A549 (cell line): Measurements from ENCODE around the gene TCAP. TPM values are rescaled to one million over a fixed set of nuclear protein-coding genes. Genes with fewer than 3 reads are reported as not detected.

Source experiments
- ATAC-seq, 2 experiments: fragments of 200-7000 bp in 1 of 2; fragments of >200 bp in 1 of 2; cut with Nextera tagmentation in 1 of 2; cut with Tn5 transposase in 1 of 2; 3 replicates each; pipeline versions ENCODE4 v1.8.0 to v1.9.1; 2018 to 2020; ENCODE audit warnings: mild to moderate bottlenecking in 1 of 2, moderate library complexity in 1 of 2
- CTCF ChIA-PET: fragments of 300-600 bp; sonication (Branson Sonifier 250); formaldehyde crosslinking; extraction: SDS; loops from one replicate; lab custom pipeline; 2021; ENCODE audit warnings: antibody characterized with exemption, inconsistent platforms; lab: Yijun Ruan, JAX
- POLR2A ChIA-PET: fragments of 350-600 bp; formaldehyde crosslinking; extraction: SDS; loops from one replicate; lab custom pipeline; 2021; ENCODE audit warnings: antibody characterized with exemption, inconsistent platforms; lab: Yijun Ruan, JAX
- DNase-seq, 2 experiments: peaks; one replicate each; pipeline versions ENCODE4 v3.0.0 to v3.0.0-alpha.2; 2011 to 2016; ENCODE audit warnings: low read depth in 1 of 2, low spot score in 1 of 2
- FAIRE-seq: peaks from 2 replicates; lab custom pipeline; 2011; peaks lifted over from hg19 to GRCh38; lab: Jason Lieb, UNC
- H3K27ac ChIP-seq, 2 experiments: fragments of >200 bp; sonication (Bioruptor Twin); formaldehyde crosslinking; 3 replicates each; pipeline ENCODE4 v1.5.1; 2016 to 2017
- H3K4me1 ChIP-seq: fragments of >200 bp; sonication (Bioruptor Twin); formaldehyde crosslinking; 3 replicates; pipeline ENCODE4 v1.6.1; 2016
- H3K4me2 ChIP-seq: fragments of >200 bp; sonication (Bioruptor Twin); formaldehyde crosslinking; 3 replicates; pipeline ENCODE4 v1.6.1; 2016
- H3K4me3 ChIP-seq: fragments of >200 bp; sonication (Bioruptor Twin); formaldehyde crosslinking; 3 replicates; pipeline ENCODE4 v1.5.1; 2016
- H3K9me3 ChIP-seq: fragments of >200 bp; sonication (Bioruptor Twin); formaldehyde crosslinking; 3 replicates; pipeline ENCODE4 v1.6.1; 2016
- BCL3 ChIP-seq: fragments of >200 bp; sonication (Bioruptor Twin); formaldehyde crosslinking; IDR thresholded peaks from 3 replicates; pipeline ENCODE4 v1.6.1; 2016
- BHLHE40 ChIP-seq: IDR thresholded peaks from 2 replicates; pipeline ENCODE4 v1.6.1; 2012; ENCODE audit warnings: low read depth, low read length, inconsistent platforms
- CBX2 ChIP-seq: fragments of 200-600 bp; sonication (generic); IDR thresholded peaks from 2 replicates; pipeline ENCODE4 v1.6.1; 2016; ENCODE audit warnings: low read depth, mild to moderate bottlenecking, borderline replicate concordance
- CEBPB ChIP-seq, 2 experiments: fragments of >200 bp in 1 of 2; sonication (Bioruptor Twin) in 1 of 2; formaldehyde crosslinking in 1 of 2; IDR thresholded peaks; 2 replicates each; pipeline ENCODE4 v1.6.1; 2012 to 2016
- CHD2 ChIP-seq: fragments of 150-350 bp; IDR thresholded peaks from 2 replicates; pipeline ENCODE4 v1.6.1; 2014; ENCODE audit warnings: low read length; ENCODE audit not compliant: partially characterized antibody
- E2F6 ChIP-seq: IDR thresholded peaks from 2 replicates; pipeline ENCODE4 v1.6.1; 2012; ENCODE audit warnings: low read depth, borderline replicate concordance
- EHMT2 ChIP-seq: fragments of 200-600 bp; sonication (generic); IDR thresholded peaks from 2 replicates; pipeline ENCODE4 v1.6.1; 2016; ENCODE audit warnings: antibody characterized with exemption, low read depth, mild to moderate bottlenecking, moderate library complexity
- ELK1 ChIP-seq: fragments of 150-350 bp; IDR thresholded peaks from 2 replicates; pipeline ENCODE4 v1.6.1; 2014; ENCODE audit warnings: low read depth, mild to moderate bottlenecking, low read length
- GATA3 ChIP-seq: IDR thresholded peaks from 2 replicates; pipeline ENCODE4 v1.6.1; 2012; ENCODE audit warnings: borderline replicate concordance
- HES2 ChIP-seq: fragments of >200 bp; sonication (Bioruptor Twin); formaldehyde crosslinking; IDR thresholded peaks from 2 replicates; pipeline ENCODE4 v1.6.1; 2016
- HEYL ChIP-seq: fragments of 250-450 bp; sonication (Bioruptor Pico); IDR thresholded peaks from 2 replicates; pipeline ENCODE4 v1.8.0; 2021; ENCODE audit warnings: mild to moderate bottlenecking, moderate library complexity
- HMGXB4 ChIP-seq: fragments of 250-450 bp; sonication (Bioruptor Pico); IDR thresholded peaks from 2 replicates; pipeline ENCODE4 v1.5.0; 2021; ENCODE audit warnings: mild to moderate bottlenecking, moderate library complexity, borderline replicate concordance
- HOXA7 ChIP-seq: fragments of 250-450 bp; sonication (Bioruptor Pico); IDR thresholded peaks from 2 replicates; pipeline ENCODE4 v1.5.0; 2020; ENCODE audit warnings: mild to moderate bottlenecking, moderate library complexity
- HOXB13 ChIP-seq: fragments of 250-450 bp; sonication (Bioruptor Pico); IDR thresholded peaks from 2 replicates; pipeline ENCODE4 v1.5.0; 2020; ENCODE audit warnings: low read depth, mild to moderate bottlenecking, moderate library complexity
- HOXB5 ChIP-seq: fragments of 250-450 bp; sonication (Bioruptor Pico); IDR thresholded peaks from 2 replicates; pipeline ENCODE4 v1.5.0; 2020; ENCODE audit warnings: mild to moderate bottlenecking, moderate library complexity
- KDM1A ChIP-seq: fragments of 200-600 bp; sonication (generic); IDR thresholded peaks from 2 replicates; pipeline ENCODE4 v1.6.1; 2016; ENCODE audit warnings: low read depth, mild to moderate bottlenecking
- KDM5A ChIP-seq: fragments of 200-600 bp; sonication (generic); IDR thresholded peaks from 2 replicates; pipeline ENCODE4 v1.6.1; 2016; ENCODE audit warnings: antibody characterized with exemption, mild to moderate bottlenecking
- MAFK ChIP-seq: fragments of 450-650 bp; IDR thresholded peaks from 2 replicates; pipeline ENCODE4 v1.6.1; 2014; ENCODE audit not compliant: partially characterized antibody
- NFE2L2 ChIP-seq: fragments of 150-350 bp; conservative IDR thresholded peaks from 2 replicates; pipeline ENCODE4 v1.6.1; 2014; ENCODE audit warnings: low read length
- NPAS2 ChIP-seq: fragments of 250-450 bp; sonication (Bioruptor Pico); IDR thresholded peaks from 2 replicates; pipeline ENCODE4 v1.8.0; 2022; ENCODE audit warnings: mild to moderate bottlenecking, moderate library complexity, borderline replicate concordance
- NR3C1 ChIP-seq: fragments of >200 bp; sonication (Bioruptor Twin); formaldehyde crosslinking; IDR thresholded peaks from 3 replicates; pipeline ENCODE4 v1.6.1; 2017
- PHF8 ChIP-seq: fragments of 200-600 bp; sonication (generic); IDR thresholded peaks from 2 replicates; pipeline ENCODE4 v1.6.1; 2016; ENCODE audit warnings: low read depth, mild to moderate bottlenecking, antibody characterized with exemption, moderate library complexity, borderline replicate concordance
- POLR2AphosphoS2 ChIP-seq: conservative IDR thresholded peaks from 2 replicates; pipeline ENCODE4 v1.6.1; 2012; ENCODE audit warnings: low read length, improper control_type of control experiment, inconsistent platforms
- RCOR1 ChIP-seq: fragments of 150-350 bp; IDR thresholded peaks from 2 replicates; pipeline ENCODE4 v1.6.1; 2014; ENCODE audit warnings: antibody characterized with exemption, low read length, low read depth
- RFX5 ChIP-seq: fragments of 450-650 bp; IDR thresholded peaks from 2 replicates; pipeline ENCODE4 v1.7.1; 2014; ENCODE audit warnings: antibody characterized with exemption, mild to moderate bottlenecking, moderate library complexity
- SMC3 ChIP-seq: fragments of >200 bp; sonication (Bioruptor Twin); formaldehyde crosslinking; IDR thresholded peaks from 3 replicates; pipeline ENCODE4 v1.6.1; 2018; ENCODE audit warnings: inconsistent platforms
- SREBF2 ChIP-seq: fragments of 450-650 bp; IDR thresholded peaks from 2 replicates; pipeline ENCODE4 v1.6.1; 2014; ENCODE audit warnings: mild to moderate bottlenecking, moderate library complexity
- TFCP2L1 ChIP-seq: fragments of 250-450 bp; sonication (Bioruptor Pico); IDR thresholded peaks from 2 replicates; pipeline ENCODE4 v1.5.0; 2021; ENCODE audit warnings: mild to moderate bottlenecking
- TP53 ChIP-seq: fragments of 250-450 bp; sonication (Bioruptor Pico); IDR thresholded peaks from 2 replicates; pipeline ENCODE4 v1.5.0; 2021; ENCODE audit warnings: mild to moderate bottlenecking, moderate library complexity
- ZC3H11A ChIP-seq: fragments of 450-650 bp; IDR thresholded peaks from 2 replicates; pipeline ENCODE4 v1.6.1; 2014; ENCODE audit warnings: antibody characterized with exemption, mild to moderate bottlenecking
- ZSCAN20 ChIP-seq: fragments of 250-450 bp; sonication (Bioruptor Pico); IDR thresholded peaks from 2 replicates; pipeline ENCODE4 v1.8.0; 2022; ENCODE audit warnings: mild to moderate bottlenecking, moderate library complexity
- WGBS: methylation state at CpG from one replicate; pipeline ENCODE4 v1.1.6; 2017; ENCODE audit errors: missing lambda C conversion rate; 5-methylcytosine and 5-hydroxymethylcytosine counted together
- polyA plus RNA-seq, 4 experiments: library from polyadenylated mRNA; depleted of rRNA in 3 of 4; stranded (reverse); fragments of >200 nt; fragmentation: RNase III in 1 of 4; extraction: RNeasy Plus Mini Kit Qiagen cat#74134 plus additional on column Dnase treatment in 1 of 4; gene quantifications; 2 replicates in 3 of 4; 3 replicates in 1 of 4; pipeline ENCODE4 v1.2.3, GENCODE V29; 2011 to 2017
- TF ChIP-seq, protein P1 (sequence below): IDR thresholded peaks from 2 replicates; pipeline ENCODE4 v1.6.1; 2012
- TF ChIP-seq, protein P2 (sequence below): fragments of 250-450 bp; sonication (Bioruptor Pico); IDR thresholded peaks from 2 replicates; pipeline ENCODE4 v1.5.0; 2020; ENCODE audit warnings: low read depth, mild to moderate bottlenecking, moderate library complexity
- TF ChIP-seq, protein P3 (sequence below): IDR thresholded peaks from 2 replicates; pipeline ENCODE4 v1.6.1; 2012

Gene TCAP
- polyA plus RNA-seq, 2 of the 4 experiments (the other 2 are of a cell fraction) = 0.41 to 1.2 TPM

GRCh38 chr17:39617446-39618245, 47.5 kb upstream of the TCAP start:
- peak overlapping the region; percentile 89 to 92 for H3K27ac ChIP-seq
- FAIRE-seq = no peak
- no peaks in the 10 kb centered on the region for H3K9me3 ChIP-seq
- H3K4me2 ChIP-seq = peak overlapping the region; percentile 94
- H3K4me1 ChIP-seq = peaks cover 10% of the 10 kb centered on the region
- ATAC-seq = peak; percentile 8 to 44
- WGBS = under 1% methylated on average over 13 of the region's 79 CpGs
- DNase-seq = peak; percentile 79 to 80
- ChIA-PET POLR2A (interaction anchor here (0.5 kb wide), 1 partner anchor 112 kb away, joined by 6 read pairs; no protein-coding TSS in a partner anchor), CTCF (interaction anchor here (0.6 to 58.8 kb wide), 7 partner anchors 0 to 1037 kb away, joined by 3 to 1581 read pairs (median 533); partner anchors contain the start of genes ERBB2, NEUROD2, PGAP3 and PNMT)
- H3K4me3 ChIP-seq = peak overlapping the region; percentile 78
- TF ChIP-seq, protein P1, sequence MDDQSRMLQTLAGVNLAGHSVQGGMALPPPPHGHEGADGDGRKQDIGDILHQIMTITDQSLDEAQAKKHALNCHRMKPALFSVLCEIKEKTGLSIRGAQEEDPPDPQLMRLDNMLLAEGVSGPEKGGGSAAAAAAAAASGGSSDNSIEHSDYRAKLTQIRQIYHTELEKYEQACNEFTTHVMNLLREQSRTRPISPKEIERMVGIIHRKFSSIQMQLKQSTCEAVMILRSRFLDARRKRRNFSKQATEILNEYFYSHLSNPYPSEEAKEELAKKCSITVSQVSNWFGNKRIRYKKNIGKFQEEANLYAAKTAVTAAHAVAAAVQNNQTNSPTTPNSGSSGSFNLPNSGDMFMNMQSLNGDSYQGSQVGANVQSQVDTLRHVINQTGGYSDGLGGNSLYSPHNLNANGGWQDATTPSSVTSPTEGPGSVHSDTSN = no peak
- TF ChIP-seq ZSCAN20 (CRISPR knock-in tag) (no peak), NR3C1 (no peak), POLR2AphosphoS2 (no peak), E2F6 (0 out of 2 replicates have a peak, but pooled peaks have one; percentile 39), HEYL (CRISPR knock-in tag) (no peak), HOXA7 (CRISPR knock-in tag) (no peak), ELK1 (no peak), ZC3H11A (no peak), KDM1A (peak; percentile 87), HOXB13 (no peak), BCL3 (peak; percentile 52; the same call in 1 of the 3 replicates), EHMT2 (no peak), NPAS2 (CRISPR knock-in tag) (no peak), HOXB5 (CRISPR knock-in tag) (no peak), HES2 (no peak), TP53 (CRISPR knock-in tag) (0 out of 2 replicates have a peak, but pooled peaks have one; percentile 19), CHD2 (no peak), TFCP2L1 (CRISPR knock-in tag) (no peak), GATA3 (no peak), CEBPB (IDR thresholded peaks at IDR 0.05) (no peak), MAFK (no peak), NFE2L2 (no peak), PHF8 (no peak), BHLHE40 (peak; percentile 94), HMGXB4 (no peak), CBX2 (no peak), RFX5 (no peak), SMC3 (no peak), SREBF2 (no peak), RCOR1 (no peak), KDM5A (no peak)
- TF ChIP-seq, protein P2, sequence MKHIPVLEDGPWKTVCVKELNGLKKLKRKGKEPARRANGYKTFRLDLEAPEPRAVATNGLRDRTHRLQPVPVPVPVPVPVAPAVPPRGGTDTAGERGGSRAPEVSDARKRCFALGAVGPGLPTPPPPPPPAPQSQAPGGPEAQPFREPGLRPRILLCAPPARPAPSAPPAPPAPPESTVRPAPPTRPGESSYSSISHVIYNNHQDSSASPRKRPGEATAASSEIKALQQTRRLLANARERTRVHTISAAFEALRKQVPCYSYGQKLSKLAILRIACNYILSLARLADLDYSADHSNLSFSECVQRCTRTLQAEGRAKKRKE (CRISPR knock-in tag) = no peak
- TF ChIP-seq, protein P3, sequence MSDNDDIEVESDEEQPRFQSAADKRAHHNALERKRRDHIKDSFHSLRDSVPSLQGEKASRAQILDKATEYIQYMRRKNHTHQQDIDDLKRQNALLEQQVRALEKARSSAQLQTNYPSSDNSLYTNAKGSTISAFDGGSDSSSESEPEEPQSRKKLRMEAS = peak; percentile 65
